Left colon (tissue), 2 donors: ENCODE data around the gene WDR47. TPM values are rescaled to one million over a fixed set of nuclear protein-coding genes. Genes with fewer than 3 reads are reported as not detected.

Experiments used
- ATAC-seq: fragments of 200-7000 bp; cut with Tn5 transposase; one replicate; pipeline ENCODE4 v1.9.1; 2020; ENCODE audit warnings: mild to moderate bottlenecking, moderate library complexity
- DNase-seq, 2 donors: peaks; one replicate each; pipeline ENCODE4 v3.0.0-alpha.2; 2020
- intact Hi-C, 2 donors: fragments of 100-400 bp; cut with DNase I in 1 of 2; cut with micrococcal nuclease in 1 of 2; formaldehyde crosslinking; loops; one replicate each; pipeline versions ENCODE4 v1.11.2 to v1.14.0; 2022; cut with DNase I, micrococcal nuclease
- total RNA-seq, 2 donors: library from RNA; stranded (reverse); fragmentation: NEBNext Ultra II Directional; extraction: Animal tissue kit (Norgen Biotek cat#: 25700); gene quantifications; one replicate each; pipeline ENCODE4 v1.2.1, GENCODE V29; 2021
- donor health status: DM: no; HTN: no; CAD: no.
- donor health status: DM: yes; HTN: yes; CAD: no.

WDR47 gene
- total RNA-seq, 2 donors from 2014 or later = 7.8 to 8.7 TPM

GRCh38 chr1:108925920-108926319 lies 116.0 kb downstream of the WDR47 start:
- intact Hi-C loops = no loop called here
- ATAC-seq = no peak

More at GRCh38 chr1:108925920-108926319, 116.0 kb downstream of the WDR47 start:
- no peak for DNase-seq

Other genes starting within 250 kb of the WDR47 start
- gene AKNAD1, start 185.0 kb downstream of the WDR47 start, total RNA-seq = not detected
- gene GPSM2, start 165.1 kb downstream of the WDR47 start, total RNA-seq = 10 to 100 TPM; 22.5 to 28.7 TPM
- gene CLCC1, start 78.6 kb downstream of the WDR47 start, total RNA-seq = 10 to 100 TPM; 20.7 to 22.1 TPM
- gene TAF13, start 33.9 kb upstream of the WDR47 start, total RNA-seq = 10 to 100 TPM; 45.5 to 48.1 TPM
- 10 to 100 TPM; 41.2 to 48.2 TPM for gene TMEM167B, start 48.7 kb upstream of the WDR47 start, total RNA-seq
- gene ELAPOR1, start 72.0 kb upstream of the WDR47 start, total RNA-seq = 100 to 1,000 TPM in 1 of 2 donors, 10 to 100 TPM in 1; 96.7 to 121 TPM
- gene SARS1, start 171.8 kb upstream of the WDR47 start, total RNA-seq = 100 to 1,000 TPM; 117 to 155 TPM
- gene CELSR2, start 207.4 kb upstream of the WDR47 start, total RNA-seq = 1 to 10 TPM; 3.9 to 4.5 TPM
- gene PSRC1, start 241.0 kb upstream of the WDR47 start, total RNA-seq = 1 to 10 TPM; 3.1 to 6.1 TPM